ENCODE data around the gene COPS9.

- TF ChIP-seq TAF1 (IDR thresholded peaks at IDR 0.05; ENCODE audit: borderline replicate concordance, insufficient read depth, low read length) (no peak), POLR2AphosphoS5 (IDR thresholded peaks at IDR 0.05; ENCODE audit: low read depth, low read length) (no peak), REST (IDR thresholded peaks at IDR 0.05; ENCODE audit: insufficient read depth in 1 of 2, low read depth in 2 of 2, low read length in 2 of 2) (no peak), SIN3A (IDR thresholded peaks at IDR 0.05; ENCODE audit: borderline replicate concordance, insufficient read depth, low read length) (no peak)
Measured at GRCh38 chr2:240135706-240136012, 446 bp downstream of the COPS9 start.
